GDM1 (cell line): Measurements from ENCODE around the gene LPAR6.

Experiments
- DNase-seq: peaks from one replicate; lab custom pipeline; 2025; lab: John Stamatoyannopoulos, UW

Gene LPAR6

DNA sequence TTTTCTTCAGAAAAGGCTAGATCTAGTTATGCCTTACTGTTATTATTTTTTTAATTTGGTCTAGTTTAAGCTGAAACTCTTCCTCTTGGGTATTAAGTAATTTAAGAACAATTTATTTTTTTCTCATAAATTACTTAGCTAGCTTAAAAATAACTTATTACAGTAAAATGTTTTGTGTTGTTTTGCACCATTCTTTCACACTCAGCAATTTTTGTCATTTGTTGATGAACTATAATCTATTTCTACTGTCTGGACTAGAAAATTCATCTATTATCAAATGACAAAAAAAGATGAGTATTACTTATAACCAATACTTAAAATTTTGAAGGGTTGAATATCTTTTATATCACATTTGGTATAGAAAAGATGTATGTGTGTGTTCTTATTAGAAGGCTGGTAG, 1.6 kb upstream of the LPAR6 start:
- DNase-seq = no peak

DNA sequence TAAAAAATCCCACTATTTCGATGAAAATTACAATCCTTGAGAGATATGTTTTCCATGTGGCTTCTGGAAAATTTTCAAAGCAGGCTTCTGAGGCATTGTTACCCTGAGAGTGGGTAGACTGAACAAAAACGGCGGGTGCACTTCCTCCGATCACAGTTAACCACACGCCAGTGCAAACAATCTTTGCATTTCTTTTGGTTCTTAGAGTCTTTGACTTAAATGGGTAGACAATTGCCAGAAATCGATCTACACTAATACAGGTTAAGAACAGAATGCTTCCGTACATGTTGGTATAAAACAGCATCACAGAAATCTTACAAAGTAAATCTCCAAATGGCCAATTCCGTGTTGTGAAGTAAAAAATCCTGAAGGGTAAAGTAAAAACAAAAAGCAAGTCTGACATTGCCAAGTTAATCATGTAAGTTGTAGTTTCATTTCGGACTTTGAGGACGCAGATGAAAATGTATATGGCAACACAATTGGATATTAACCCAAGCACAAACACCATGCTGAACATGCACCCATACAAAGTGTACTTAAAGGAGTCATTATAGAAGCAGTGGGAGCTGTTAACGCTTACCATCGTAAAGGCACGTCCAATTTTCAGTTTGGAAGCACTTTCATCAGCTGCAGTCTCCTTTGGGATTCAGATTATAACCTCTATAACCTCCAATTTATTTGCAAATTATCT, 927 bp downstream of the LPAR6 start:
- no peak for DNase-seq

DNA sequence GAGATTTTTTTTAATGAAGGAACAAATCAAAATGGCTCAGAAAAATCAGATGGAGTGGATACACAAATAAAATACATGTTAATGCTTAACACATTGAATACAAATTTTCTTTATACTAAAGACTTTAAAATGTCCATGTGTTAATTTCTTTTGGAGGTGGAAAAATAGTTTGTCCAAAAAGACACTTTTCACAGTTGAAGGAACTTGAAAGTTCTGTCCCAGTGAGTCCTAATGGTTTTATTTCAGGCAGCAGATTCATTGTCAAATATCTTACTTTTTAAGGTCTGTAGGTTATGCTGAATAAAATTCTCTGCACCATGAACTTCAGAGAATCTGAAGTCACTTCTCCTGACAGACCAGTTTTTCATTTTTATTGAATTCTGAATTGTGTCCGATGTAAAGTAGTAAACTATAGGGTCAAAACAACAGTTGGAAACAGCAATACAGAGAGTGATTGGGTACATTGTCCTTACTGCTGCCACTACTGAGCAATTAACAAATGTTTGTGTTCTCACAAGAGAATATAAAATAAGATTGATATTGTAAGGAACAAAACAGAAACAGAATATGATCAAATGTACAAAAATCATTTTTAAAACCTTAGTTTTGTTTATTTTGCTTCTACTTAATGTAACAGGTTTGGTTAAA, 1.6 kb downstream of the LPAR6 start:
- DNase-seq = no peak

DNA sequence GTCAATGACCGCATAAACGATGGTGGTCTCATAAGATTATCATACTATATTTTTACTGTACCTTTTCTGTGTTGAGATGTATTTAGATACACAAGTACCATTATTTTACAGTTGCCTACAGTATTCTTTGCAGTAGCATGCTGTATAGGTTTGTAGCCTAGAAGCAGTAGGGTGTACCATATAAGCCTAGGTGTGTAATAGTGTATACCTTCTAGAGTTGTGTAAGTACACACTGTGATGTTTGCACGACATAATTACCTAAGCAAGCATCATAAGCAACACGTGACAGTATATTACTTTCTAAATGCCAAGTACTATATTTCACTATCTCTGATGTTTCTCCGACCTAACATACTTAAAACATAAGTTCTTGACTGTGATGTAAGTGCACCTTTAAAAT, 2.7 kb downstream of the LPAR6 start:
- DNase-seq = no peak

DNA sequence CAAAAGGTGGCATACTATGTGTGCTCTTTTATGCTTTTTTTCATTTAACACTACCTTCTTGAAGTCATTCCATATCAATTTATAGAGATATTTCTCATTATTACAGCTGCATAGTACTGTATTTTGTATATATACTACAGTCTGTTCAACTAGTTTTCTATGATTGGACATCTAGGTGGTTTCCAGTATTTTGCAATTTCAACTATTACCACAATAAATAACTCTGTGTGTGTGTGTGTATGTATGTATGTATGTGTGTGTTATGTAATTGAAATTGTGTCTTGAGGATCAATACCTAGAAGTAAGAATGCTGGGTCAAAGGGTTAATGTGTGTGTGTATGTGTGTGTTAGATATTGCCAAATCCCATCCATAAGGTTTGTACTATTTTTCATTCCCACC, 7.0 kb downstream of the LPAR6 start:
- no peak for DNase-seq

DNA sequence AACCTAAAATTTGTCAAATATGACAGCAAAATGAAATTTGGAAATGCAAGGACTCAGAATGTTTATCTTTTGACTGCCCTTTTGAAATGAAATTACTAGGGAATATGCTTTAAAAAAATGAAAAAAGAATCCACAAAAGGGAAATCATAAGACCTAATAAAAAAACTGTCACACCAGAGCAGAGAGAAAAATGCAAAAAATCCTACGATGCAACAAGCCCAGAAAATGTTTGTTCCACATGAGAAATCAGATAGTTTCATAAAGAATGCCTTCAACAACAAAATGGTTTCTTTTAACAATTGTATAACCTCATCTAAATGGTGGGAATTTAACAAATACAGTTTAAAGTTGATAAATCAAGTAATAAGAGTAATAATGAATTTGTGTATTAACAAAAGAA, 8.0 kb downstream of the LPAR6 start:
- no peak for DNase-seq

DNA sequence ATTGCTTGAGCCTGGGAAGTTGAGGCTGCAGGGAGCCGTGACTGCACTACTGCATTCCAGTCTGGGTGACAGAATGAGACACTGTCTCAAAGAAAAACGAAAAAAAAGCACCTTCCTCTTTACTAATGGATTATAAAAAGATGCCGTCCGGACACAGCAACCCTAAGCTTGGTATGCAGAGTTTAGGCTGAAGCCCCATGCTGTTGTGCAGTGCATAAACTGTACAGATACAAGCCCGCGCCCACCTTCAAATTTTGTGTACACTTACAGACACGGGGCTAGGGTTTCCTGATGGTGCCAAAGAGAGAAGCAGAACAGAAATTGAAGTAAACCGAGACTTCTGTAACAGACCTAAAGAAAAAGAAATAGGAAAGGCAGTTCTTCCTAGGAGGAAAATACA, 9.0 kb downstream of the LPAR6 start:
- DNase-seq = no peak

DNA sequence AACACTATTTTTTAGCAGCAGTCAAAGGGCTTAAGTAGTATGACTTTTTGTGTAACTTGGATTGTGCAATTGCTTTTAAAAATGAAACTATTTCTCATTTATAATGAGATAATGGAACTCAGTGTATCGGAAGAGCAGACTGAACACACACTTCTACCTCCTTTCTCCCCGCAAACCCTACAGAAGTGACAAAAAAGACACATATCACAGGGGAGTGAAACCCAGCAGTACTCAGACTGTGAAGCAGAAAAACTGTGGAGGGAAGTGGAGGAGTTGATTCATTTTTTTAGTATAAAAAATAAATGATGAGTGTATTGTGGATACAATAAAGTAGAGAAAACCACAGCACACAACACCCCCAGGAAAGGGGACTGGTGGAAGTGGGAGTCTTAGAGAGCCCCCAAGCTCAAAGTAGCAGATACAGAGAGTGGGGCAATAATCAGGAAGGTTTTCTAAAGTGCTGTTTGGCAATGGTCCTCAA, 9.7 kb downstream of the LPAR6 start:
- DNase-seq = no peak

DNA sequence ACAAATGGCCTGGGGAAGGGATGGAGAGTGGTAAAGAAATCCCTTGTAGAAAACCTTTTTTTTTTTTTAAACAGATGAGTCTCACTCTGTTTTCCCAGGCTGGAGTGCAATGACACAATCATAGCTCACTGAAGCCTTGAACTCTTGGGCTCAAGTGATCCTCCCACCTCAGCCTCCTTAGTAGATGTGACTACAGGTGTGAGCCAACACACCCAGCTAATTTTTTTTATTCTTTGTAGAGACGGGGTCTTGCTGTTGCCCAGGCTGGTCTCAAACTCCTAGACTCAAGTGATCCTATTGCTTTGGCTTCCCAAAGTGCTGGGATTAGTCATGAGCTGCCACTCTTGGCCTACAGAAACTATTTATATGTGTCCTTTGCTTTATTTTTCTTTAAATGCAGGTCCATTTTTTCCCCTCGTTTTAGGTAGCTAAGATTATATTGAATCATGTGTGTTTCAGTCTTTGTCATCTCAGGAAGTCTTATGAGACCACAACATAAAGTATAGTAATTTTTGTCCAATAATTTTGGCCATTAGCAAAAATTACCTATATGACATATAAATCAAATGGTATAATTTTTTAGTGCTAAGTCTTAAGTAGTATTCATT, 10.5 kb downstream of the LPAR6 start:
- no peak for DNase-seq

DNA sequence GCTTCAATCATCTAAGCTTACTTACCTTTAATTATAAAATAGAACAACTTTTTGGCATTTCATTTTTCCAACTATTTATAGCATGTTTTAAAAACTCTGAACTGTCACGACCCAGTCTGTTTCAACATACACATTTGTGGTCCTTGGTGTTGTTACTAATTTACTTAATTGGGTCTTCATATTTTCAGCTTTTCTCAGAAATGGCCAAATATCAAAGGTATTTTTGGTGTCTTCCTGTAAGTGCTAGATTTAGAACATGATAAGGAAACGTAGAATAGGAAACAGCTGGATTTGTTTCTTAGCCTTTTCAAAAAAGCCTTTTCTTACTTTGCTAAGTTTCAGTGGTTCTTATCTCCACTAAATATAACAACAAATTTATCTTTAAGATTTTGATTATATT, 11.4 kb downstream of the LPAR6 start:
- DNase-seq = no peak

DNA sequence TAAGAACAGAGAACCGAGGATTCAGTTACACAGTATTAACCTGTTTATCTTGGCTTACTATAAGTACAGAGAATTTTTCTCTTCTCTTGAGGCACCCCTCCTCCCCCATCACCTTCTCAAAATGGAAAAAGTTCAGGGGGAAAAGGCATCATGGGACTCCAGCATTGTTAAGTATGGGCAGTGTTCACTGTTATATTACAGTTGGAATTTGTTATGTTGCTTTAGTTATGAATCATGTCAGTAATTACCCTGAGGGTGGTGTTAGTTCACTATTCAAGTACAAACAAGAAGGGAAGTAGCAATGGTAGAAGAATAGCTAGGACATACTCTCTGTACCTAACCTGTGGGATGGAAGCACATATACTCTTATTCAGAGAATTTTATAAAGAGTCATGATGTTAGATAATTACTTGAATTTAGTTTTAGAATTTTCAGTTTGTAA, 12.0 kb downstream of the LPAR6 start:
- DNase-seq = peak; percentile 7

DNA sequence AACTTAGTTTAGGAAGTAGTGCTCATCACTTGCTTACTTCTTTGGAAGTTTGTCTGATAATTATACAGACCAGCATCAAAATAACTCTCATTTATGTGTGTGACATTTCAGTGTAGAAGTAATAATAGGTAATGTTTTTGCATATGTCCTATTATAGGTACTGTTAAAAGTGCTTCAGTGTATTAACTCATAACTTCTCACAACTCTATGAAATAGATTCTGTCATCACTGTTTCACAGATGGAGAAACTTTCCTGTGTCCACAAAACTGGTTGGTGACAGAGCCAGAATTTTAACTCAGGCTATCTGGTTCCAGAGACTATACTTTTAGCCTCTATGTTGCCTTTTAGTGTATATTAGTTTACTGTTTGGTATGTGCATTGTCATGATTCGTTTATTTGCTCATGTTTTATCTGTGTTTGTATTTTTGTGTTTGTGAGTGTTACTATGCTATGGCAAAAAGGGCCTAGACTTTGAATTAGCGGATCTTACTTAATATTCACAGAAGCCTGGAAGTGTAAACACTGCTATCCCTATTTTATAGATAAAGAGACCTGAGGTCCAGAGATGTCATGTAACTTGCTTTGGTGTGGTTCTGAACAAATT, 12.7 kb downstream of the LPAR6 start:
- DNase-seq = no peak

DNA sequence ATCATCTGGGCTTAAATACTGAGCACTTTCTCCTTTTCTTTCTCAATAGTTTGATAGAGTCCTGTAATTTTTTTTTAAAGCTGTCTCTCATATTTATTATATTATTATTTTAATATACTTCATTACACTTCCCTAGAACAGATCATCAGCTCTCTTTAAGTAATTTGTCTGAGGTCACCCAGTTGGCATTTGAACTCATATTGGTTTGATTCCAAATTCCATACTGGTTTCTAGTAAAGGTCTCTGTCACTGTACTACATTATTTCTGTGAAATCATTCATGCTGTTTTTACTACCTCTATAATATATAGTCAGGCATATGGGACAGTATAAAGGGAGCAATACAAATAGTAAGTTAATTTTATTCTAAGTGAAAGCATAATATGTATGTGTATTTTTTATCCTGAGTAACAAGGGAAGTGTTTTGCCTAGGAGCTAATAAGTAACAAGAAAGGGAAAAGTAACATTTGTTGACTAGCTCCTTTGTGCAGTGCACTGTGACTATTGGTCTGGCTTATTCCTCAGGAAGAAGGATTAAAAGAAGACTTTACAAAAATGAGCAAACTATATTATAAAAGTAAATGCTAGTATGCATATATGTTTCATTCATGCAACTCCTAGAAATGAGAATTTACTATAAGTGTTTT, 14.3 kb downstream of the LPAR6 start:
- no peak for DNase-seq

DNA sequence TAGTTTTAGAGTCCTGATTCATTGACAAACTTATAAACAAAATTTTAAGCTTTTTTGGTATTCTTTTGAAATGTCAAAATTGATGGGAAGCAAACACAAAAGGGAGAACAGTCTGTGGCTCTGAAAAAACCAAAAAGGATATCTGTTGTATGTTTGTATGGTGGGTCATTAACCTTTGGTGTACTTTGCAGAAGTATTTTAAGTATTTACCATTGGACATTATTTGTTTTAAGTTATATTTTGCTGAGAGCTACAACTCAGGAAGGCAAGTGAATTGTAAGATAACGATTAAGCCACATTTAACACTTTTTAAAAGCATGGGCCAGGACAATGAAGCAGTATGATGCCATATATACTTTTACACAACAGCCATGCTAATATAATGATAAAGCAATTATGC, 15.2 kb downstream of the LPAR6 start:
- no peak for DNase-seq

DNA sequence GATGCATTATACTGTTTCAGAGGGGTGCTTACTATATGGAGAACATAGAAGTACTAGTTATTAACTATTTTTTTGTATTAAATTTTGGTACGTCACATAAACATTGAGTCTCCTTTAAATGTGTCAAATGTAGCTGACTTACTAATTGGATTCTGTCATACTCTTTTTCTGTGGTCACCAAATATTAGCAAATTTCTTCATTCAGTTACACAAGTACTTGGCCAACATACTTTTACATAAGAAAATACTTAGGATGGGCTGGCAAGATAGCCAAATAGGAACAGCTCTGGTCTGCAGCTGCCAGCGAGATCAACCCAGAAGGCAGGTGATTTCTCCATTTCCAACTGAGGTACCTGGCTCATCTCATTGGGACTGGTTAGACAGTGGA, 19.2 kb downstream of the LPAR6 start:
- no peak for DNase-seq

DNA sequence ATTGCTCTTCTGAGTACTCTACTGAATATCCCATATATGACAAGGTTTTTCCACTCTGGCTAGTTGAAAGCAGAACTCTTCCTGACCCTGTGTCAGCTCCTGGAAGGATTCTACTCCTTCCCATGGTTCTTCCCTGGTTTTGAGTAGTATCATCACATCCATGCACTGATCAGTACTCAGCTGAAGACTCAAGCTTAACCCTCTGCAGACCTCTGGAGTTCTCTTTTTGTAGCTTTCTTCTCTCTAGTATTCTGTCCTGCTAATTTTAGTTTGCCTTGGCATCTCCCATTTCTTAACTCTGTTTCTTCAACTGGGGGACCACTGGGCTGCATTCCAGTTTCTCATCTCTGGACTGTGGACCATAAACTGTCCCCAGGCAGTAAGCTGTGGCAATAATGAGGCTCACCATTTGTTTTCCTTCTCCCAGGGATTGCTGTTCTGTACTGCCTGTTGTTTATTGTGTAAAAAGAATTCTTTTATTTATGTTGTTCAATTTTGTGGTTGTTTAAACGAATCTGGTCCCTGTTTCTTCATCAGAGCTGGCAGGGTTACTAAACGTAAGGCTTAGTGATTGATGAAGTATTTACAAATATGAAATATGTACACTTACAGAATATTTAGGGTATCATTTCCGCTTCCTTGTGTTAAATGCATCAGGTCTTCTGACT, 19.7 kb downstream of the LPAR6 start:
- DNase-seq = no peak

DNA sequence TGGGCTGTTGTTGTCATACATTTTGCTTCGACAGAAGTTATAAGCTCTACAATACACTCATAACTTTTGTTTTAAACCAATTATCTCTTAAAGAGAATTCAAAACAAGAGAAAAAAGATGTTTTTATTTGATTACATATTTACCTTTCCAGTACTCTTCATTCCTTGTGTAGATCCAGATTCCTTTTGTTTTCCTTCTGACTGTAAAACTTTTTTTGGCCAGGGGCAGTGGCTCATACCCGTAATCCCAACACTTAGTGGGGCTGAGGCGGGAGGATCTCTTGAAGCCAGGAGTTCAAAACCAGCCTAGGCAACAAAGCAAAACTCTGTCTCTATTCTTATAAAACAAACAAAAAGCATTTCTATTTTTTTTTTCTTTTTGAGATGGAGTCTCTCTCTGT, 21.7 kb downstream of the LPAR6 start:
- DNase-seq = no peak

DNA sequence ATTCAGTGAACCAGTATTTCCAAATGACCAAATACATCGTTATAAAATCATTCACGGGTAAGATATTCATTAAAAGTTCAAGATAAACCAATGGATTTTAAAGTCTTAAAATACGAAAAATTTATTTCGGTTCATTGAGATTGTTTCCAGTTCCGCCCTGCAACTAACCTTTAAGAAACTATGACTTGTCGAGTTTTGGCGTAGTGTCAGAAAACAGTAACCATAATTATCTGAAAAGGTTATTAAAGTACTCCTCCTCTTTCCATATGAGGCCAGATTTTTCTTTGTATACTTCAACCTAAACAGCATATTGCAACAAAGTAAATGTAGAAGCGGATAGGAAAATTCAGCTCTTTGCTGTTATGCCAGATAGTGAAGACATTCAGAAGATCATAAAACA, 26.1 kb downstream of the LPAR6 start:
- DNase-seq = no peak

DNA sequence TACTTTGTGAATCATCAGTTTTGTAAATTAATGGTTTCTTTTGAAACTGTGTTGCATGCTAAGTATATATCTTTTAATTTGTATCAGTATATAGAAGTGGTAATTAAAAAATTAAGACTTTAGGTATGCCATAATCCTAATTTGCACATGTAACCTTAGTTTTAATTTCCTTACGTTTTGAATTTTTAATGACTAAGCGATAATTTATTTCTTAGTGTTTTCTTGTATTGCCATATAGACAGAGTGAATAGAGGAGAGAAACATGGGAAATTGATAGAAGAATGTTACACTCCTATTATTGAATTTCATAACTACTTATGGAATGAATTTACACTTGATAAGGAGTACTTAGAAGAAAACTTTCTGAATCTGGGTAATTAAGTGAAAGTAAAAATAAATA, 29.5 kb downstream of the LPAR6 start:
- DNase-seq = no peak

DNA sequence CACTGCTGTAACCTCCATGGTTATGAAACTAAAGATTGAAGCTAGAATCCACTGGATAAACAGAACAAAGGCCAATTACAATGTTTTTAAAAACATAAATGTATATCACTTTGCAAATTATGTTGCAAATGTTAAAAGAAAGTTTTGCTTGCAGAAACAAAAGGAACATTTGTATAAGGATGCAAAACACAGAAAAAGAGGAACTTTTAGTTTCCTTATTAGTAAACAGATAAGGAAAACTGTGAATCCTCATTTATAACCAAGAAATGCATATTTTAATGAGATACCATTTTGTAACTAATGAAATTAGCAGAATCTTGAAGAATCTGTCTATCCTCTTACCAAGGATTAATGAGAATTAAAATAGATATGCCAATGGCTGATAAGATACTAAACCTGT, 32.3 kb downstream of the LPAR6 start:
- no peak for DNase-seq

DNA sequence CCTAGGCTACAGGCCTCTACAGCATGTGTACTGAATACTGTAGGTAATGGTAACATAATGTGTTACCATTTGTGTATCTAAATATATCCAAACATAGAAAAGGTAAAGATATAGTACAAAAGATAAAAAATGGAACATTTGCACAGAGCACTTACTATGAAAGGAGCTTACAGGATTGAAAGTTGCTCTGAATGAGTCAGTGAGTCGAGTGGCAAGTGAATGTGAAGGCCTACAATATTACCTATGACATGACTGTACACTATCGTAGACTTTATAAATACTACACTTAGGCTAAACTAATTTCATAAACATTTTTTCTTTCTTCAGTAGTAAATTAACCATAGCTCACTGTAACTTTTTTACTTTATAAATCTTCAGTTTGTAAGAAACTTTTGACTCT, 35.1 kb downstream of the LPAR6 start:
- no peak for DNase-seq

DNA sequence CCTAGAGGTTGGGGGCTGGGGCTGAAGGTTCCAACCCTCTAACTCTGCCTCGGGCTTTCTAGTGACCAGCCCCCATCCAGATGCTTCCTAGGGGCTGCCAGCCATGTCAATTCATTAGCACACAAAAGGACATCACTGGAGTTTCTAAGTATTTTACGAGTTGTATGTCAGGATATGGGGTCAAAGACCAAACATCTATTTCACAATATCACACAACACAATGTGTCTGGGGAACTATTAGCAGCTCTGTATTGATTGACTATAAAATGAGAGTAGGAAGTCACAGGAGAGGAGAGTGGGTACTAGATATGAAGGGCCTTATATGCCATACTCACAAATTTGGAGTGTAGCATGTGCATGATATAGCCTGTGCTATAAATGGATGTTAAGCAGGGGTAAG, 42.1 kb downstream of the LPAR6 start:
- no peak for DNase-seq
